Suprapubic skin (tissue), 3 donors: ENCODE measurements around the gene KRTAP10-6.

Source experiments
- CTCF ChIP-seq, 2 donors: fragments of 200-600 bp in 1 of 2; fragments of 450-650 bp in 1 of 2; sonication (generic) in 1 of 2; IDR thresholded peaks; one replicate each; pipeline ENCODE4 v1.5.1; 2016 to 2019; ENCODE audit warnings: antibody characterized with exemption in 2 of 2, mild to moderate bottlenecking in 1 of 2, moderate library complexity in 1 of 2
- EP300 ChIP-seq: sonication (generic); formaldehyde crosslinking; IDR thresholded peaks from one replicate; pipeline ENCODE4 v1.6.1; 2017; ENCODE audit warnings: antibody characterized with exemption
- POLR2A ChIP-seq, 2 donors: fragments of 450-650 bp; IDR thresholded peaks; one replicate each; pipeline ENCODE4 v1.6.1; 2017; ENCODE audit warnings: antibody characterized with exemption in 2 of 2, mild to moderate bottlenecking in 2 of 2, moderate library complexity in 2 of 2

GRCh38 chr21:44609193-44609592 is 16.9 kb upstream of the KRTAP10-6 start:
- no peak for TF ChIP-seq CTCF (IDR thresholded peaks at IDR 0.05)
- no peak for TF ChIP-seq POLR2A (IDR thresholded peaks at IDR 0.05)
- no peak for TF ChIP-seq EP300
